SU-DHL-6 (cell line): ENCODE data around the gene NFIC.

Source experiments
- EZH2phosphoT487 ChIP-seq: fragments of 200-600 bp; sonication (generic), shearing (Covaris generic); conservative IDR thresholded peaks from 2 replicates; pipeline ENCODE4 v1.6.1; 2018; ENCODE audit warnings: mild to moderate bottlenecking, antibody characterized with exemption, low read length, moderate library complexity, mixed read lengths
- TF ChIP-seq, protein P1 (sequence below): fragments of 200-600 bp; sonication (generic); IDR thresholded peaks from one replicate; pipeline ENCODE4 v1.5.1; 2017; ENCODE audit warnings: antibody characterized with exemption, mild to moderate bottlenecking, low read length, moderate library complexity; ENCODE audit not compliant: insufficient read depth, poor library complexity, severe bottlenecking

DNA sequence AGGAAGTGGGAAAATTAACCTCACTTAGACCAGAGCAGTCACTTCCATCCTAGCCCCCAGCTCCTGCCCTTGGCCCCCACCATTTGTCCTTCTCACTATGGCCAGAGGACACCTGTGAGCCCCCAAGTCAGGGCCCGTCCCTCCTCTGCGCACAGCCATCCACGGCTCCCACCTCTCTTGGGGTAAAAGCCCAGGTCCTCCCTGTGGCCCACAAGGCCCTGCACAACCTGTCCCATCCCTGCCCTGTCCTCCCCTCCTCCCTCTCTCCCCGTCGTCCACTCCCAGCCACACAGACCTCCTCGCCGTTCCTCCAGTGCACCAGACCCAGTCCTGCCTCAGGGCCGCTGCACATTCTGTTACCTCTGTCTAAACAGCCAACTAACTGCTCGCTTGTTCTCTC lies 60.0 kb downstream of the NFIC start:
- TF ChIP-seq, protein P1, sequence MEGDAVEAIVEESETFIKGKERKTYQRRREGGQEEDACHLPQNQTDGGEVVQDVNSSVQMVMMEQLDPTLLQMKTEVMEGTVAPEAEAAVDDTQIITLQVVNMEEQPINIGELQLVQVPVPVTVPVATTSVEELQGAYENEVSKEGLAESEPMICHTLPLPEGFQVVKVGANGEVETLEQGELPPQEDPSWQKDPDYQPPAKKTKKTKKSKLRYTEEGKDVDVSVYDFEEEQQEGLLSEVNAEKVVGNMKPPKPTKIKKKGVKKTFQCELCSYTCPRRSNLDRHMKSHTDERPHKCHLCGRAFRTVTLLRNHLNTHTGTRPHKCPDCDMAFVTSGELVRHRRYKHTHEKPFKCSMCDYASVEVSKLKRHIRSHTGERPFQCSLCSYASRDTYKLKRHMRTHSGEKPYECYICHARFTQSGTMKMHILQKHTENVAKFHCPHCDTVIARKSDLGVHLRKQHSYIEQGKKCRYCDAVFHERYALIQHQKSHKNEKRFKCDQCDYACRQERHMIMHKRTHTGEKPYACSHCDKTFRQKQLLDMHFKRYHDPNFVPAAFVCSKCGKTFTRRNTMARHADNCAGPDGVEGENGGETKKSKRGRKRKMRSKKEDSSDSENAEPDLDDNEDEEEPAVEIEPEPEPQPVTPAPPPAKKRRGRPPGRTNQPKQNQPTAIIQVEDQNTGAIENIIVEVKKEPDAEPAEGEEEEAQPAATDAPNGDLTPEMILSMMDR, result no peak
- TF ChIP-seq EZH2phosphoT487, result no peak
